GM19452 (cell line): ENCODE measurements around the gene CYP19A1.
A peak's percentile ranks its signal among the peaks of the same experiment; 100 is the strongest.

Source experiments
- ATAC-seq: cut with Tn5 transposase; IDR thresholded peaks from one replicate; pipeline ENCODE4 v1.9.1; 2021; ENCODE audit not compliant: unreplicated experiment

CYP19A1 gene

DNA sequence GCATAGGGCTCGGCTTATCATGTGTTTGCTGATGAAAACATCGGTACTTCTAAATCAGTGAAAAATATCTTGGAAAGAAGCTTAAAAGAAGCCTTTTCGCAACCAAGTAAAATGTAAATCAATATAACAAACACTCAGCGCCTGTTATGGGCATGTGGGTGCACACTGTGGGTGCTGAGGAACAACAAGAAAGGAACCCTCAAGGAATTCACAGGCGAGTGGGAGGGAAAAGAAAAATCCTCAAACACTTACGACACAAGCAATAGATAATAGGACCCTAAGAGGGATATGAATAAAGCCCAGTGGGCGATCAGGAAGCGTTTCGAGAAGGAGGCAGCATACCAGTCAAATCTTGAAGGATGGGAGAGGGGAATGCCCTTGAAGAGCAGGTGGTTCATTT is 25.0 kb upstream of the CYP19A1 start:
- no peak for ATAC-seq

DNA sequence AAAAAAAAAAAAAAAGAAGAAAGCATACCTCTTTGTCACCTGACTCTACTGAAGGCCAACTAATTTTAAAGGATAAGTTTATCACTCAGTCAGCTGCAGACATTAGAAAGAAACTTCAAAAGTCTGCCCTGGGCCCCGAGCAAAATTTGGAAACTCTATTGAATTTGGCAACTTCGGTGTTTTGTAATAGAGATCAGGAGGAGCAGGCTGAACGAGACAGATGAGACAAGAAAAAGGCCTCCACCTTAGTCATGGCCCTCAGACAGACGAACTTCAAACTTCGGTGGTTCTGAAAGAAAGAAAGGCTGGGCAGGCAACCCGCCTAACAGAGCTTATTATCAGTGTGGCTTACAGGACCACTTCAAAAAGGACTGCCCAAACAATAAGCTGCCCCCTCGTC is 21.6 kb upstream of the CYP19A1 start:
- ATAC-seq, result no peak

DNA sequence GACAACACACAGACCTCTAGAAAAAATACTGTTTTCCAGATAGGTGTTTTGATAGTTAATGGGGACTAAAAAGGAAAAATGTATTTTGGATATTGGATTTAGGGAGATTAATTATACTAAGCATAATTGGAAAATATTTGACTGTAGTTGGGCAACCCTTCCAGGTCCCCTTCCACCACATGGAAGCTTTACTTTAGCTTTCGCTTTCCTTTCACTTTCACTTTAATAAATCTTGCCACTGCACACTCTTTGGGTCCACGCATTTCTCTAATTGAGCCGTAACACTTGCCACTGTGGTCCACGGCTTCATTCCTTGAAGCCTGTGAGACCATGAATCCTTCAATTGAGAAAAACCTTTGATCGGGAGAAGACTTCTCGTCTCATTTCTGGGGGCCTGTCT is 18.6 kb upstream of the CYP19A1 start:
- no peak for ATAC-seq

DNA sequence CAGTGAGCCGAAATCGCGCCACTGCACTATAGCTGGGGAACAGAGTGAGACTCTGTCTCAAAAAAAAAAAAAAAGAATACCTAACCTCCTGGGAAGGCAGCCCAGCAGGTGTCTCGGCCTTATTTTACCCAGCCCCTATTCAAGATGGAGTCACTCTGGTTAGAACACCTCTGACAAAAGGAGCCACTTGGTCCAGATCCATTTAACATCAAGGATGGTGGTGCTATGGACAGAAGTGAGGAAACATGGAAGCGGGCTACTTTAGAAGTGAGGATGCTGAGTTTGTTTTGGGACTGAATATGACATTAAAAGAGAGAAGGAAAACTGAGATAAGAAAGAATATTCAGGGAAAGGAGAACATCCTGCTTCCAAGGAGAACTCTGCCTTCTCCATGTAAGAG is 17.8 kb upstream of the CYP19A1 start:
- no peak for ATAC-seq

DNA sequence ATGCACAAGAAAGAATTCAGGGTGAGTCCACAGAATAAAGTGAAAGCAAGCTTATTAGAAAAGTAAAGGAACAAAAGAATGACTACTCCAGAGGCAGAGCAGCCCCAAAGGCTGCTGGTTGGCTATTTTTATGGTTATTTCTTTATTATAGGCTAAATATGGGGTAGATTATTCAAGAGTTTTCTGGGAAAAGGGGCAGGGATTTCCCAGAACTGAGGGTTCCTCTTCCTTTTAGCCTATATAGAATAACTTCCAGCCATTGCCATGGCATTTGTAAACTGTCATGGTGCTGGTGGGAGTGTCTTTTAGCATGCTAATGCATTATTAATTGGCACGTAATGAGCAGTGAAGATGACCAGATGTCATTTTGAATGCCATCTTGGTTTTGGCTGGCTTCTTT is 16.7 kb upstream of the CYP19A1 start:
- no peak for ATAC-seq

DNA sequence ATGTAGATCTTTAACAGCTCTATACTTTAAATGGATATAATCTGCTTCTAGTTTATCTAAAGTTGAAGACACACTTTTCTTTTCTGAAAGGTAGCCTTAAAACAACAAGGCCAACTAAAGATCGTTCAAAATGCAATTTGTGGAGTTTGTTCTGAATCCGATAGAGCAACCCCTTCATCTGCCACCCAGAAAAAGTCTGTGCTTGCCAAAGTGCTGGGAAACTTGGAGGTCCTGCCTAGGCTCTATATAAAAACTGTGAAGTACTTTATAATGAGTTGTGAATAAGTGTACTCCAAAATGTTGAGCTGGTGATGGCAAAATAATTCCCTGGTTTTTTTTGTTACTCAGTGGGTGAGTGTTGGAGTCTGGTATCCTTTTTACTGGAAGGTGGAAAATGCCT is 15.6 kb upstream of the CYP19A1 start:
- no peak for ATAC-seq

DNA sequence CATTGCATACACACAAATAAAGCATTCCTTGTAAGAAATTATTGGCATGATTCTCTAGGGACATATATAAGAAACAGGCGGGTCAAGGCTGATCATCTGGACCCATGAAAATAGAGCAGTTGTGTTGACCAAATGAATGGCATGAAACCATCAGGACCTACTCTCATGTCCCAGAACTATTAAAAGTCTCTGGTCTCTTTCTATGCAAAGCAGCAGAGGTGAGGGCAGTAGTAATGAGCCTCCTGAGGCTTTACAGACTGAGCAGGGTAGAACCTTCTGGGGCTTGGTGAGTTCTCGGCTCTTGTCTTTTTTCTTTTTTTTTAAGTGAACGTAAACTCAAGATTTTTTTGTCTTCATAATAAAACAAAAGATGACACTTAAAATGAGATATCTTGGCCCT is 12.3 kb upstream of the CYP19A1 start:
- ATAC-seq, result no peak

DNA sequence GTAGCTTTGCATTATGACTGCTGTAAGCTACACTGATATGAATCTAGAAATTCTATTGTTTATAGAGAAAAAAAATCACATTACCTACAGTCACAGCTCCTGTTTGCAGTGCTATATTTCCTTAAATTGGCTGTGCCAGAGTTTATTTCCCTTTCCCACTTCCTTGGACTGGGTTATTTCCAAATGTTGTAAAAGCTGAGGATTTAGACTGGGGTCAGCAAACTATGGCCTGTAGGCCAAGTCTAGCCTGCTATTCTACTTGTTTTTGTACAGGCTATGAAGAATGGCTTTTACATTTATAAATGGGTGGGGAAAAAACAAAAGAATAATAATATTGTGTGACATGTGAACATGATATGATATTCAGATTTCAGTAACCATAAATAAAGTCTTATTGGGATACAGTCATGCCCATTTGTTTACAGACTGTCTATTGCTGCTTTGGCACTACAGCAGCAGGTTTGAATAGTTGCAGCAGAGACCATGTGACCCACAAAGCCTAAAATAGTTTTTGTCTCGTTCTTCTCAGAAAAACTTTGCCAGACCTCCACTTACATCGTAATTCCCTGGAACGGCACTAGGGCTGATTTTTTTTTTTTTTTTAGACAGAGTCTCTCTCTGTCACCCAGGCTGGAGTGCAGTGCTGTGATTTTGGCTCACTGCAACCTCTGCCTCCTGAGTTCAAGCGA is 10.9 kb upstream of the CYP19A1 start:
- no peak for ATAC-seq

DNA sequence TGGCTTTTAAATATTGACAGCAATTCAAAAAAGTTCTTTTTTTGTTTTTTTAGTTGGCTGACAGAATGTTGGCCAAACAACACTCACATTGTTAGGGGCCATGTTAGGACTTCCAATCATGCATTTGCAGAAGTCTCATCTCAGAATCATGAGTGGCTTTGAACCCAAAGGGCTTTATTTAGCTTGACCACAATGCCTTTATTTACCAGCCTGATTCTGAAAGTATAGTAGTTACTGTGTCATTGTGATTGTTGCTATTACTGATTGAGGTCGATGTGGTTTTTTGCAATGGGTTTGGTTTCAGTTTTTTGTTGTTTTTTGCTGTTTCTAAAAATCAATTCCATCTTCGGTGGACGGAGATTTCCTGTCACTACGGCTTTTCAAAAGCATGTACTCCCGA is 10.3 kb upstream of the CYP19A1 start:
- peak; percentile 97 for ATAC-seq

DNA sequence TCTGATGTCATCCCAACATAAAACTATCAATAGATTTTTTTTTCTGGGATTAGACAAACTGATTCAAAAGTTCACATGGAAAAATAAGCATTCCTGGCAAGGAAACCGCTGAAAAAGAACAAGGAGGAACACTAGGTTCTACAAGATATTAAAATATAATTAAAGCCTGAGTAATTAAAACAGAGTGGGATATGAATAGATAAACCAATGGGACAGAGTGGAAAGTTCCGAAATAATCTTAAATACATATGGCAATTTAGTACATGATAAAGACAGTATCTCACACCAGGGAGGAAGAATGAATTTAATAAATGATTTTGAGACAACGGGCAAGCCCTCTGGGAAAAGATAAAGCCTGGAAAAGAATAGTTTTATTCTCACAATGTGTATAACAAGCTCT is 7.7 kb upstream of the CYP19A1 start:
- ATAC-seq, result no peak

DNA sequence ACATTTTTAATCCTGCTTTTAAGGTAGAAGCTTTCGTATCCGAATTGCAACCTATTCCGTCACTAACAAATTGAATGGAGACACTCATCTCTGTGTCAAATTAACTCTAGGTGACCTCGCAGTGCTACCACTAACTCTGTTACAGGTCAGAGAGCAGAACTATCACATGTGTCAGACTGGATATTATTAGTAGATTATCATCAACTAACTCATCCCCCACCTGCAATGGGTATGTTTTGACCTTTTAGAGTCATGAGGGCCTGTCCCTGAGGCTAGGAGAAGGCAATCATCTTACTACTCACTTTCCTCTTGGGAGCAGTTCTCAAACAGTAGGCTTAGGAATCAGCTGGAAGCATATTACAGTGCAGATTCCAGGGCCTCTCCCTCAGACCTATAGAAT is 5.1 kb upstream of the CYP19A1 start:
- no peak for ATAC-seq

DNA sequence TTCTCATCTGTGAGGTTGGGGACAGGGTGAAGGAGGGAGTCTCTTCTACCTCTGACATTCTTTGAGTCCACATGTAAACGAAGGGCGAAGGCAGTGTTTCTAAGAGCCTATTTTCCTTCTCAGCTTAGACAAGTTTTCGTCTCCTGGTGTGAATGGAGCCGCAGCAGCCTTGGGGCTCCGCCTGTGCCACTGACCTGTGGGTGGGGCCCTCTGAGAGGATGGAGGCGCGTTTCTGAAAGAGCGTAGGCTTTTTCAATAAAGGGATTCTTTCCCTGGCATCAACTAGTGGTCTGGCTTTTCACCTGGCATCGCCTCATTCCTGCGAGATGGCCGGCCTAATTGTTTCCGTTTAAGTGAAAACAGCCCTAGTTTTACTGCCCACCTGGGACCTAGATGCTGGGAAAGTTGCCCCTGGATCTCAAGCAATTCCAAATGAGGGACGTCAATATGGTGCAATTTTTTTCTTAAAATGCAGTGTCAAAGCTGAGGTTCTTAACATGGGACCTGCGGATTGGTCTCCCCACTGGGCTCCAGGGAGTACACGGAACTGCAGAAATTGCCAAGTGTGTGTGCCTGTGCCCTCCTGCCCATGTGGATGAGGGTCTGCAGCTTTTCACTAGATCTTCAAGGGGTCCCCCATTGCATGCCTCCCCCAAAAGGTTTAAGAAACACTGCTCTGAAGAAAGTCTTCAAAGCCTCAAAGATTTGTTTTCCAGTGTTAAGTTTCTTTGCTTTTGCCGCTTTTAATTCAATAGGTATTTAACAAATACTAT is 4.0 kb upstream of the CYP19A1 start:
- ATAC-seq, result no peak

DNA sequence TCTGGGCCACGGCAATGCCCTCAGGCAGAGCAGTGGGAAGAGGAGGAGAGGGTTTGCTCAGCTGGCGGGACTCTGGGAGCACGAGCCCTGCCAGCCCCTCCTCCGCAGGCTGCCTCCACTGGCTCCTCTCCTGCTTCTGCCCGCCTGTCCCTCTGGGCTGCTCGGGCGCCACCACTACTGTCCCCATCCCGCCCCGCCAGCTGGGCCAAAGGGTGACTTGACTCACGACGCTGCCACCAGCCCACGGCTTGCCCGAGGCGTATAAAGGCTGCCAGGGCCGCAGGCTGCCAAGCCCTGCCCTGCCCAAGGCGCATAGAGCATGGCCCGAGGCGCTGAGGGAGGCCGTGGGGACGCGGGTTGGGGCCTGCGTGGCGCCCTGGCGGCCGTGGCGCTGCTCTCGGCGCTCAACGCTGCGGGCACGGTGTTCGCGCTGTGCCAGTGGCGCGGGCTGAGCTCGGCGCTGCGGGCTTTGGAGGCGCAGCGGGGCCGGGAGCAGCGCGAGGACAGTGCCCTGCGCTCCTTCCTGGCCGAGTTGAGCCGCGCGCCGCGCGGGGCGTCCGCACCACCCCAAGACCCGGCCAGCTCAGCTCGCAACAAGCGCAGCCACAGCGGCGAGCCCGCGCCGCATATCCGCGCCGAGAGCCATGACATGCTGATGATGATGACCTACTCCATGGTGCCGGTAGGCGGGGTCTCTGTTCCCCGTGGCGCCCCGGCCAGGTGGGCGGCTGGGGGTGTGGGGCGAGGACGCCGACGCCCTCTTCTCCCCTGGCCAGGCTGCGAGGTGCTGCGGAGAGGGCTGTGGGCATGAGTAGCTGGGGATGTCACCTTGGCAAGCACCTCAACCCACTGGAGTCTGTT is 3.2 kb upstream of the CYP19A1 start, which contains the start of gene GLDN:
Gene GLDN (plus strand): TSS at position 290 of the 861 bp plus-strand sequence. CDS start 30 bp downstream, at position 320.
- ATAC-seq, result no peak

DNA sequence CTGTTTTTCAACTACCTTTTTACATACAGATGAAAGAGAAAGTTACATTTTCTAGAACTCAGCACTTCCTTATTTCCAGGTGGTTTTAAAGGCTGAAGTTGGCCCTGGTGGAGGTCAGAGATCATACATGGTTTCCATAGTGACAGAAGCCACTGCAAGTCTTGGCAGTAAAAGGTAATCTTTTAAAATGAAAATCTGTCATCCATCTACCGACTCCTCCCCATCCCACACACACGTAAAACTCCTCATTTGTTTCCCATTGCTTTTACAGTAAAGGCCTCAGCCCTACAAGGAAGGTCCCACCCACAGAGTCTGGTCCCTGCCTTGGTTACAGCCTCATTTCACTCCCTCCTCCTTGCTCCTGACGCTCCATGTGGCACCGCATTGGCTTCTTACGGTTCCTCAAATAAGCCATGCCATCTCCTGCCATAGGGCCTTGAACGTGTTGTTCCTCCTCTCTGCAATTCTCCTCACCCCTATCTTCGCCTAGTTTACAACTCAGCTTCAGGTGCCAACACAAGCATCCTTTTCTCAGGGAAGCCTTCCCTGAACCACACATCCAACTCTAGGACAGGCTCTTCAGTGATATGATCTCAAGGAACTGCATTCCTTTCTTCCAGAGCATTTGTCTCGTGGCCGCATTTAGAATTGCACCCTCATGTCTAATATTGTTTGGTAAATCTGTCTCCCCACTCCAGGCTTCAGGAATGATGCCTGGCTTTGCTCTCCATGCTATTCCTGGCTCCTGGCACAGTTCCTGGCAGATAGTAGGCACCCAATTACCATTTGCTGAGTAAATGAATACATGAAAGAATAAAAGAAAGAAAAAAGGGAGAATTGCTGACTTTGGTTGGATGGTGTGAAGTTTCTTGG is 2.6 kb downstream of the CYP19A1 start:
- ATAC-seq, result peak; percentile 77

DNA sequence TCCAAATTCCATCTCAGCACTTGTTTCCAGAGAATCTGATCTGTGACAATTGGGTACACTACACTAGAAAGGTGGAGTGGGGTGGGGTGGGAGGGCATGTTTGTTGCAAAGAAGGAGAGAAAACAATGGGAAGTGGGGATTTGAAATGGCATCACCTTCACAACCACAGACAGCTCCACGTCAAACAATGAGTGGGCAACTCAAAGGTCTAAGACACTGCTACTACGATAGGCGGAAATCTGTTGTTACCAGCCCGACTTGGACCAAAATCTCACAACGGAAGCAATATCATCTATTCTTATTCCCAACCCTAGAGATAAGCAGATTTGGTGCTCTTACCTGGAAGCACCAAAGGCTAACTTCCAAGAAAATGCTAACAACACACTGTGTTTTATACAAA is 3.3 kb downstream of the CYP19A1 start:
- ATAC-seq, result no peak

DNA sequence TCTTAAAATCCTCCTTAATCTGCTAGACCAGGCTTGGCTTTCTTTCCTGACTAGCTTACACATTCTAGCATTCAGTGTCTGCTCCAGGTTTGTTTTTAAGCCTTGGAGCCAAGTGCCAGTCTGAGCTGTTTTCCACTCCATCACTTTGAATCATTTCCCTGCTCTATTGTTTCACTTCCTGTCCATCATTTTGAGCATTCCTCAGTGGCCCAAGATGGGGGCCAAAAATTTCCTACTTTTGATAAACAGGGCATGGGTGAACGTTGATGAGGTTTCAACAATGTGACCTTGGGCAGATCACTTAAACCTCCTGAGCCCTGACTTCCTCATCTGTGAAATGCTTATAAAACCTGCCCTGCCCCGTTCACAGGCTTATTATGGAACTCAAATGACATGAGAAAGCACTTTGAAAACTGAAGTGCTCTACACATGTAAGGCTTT is 4.4 kb downstream of the CYP19A1 start:
- ATAC-seq, result no peak

DNA sequence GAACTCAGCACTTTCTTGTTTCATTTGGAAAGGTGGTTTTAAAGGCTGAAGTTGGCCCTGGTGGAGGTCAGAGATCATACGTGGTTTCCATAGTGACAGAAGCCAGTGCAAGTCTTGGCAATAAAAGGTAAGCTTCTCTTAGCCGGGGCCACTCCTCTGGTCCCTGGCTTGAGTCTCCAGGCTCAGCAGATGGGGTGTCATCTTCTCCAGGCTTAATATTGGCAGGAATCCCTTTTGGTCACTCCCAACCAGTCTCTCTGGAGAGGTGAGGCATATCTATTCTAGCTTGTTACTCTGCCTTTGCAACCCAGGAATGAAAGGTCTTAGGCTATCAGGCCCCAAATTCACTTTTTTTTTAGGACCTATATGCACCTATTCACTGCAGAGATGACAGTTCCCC is 4.8 kb downstream of the CYP19A1 start:
- no peak for ATAC-seq

DNA sequence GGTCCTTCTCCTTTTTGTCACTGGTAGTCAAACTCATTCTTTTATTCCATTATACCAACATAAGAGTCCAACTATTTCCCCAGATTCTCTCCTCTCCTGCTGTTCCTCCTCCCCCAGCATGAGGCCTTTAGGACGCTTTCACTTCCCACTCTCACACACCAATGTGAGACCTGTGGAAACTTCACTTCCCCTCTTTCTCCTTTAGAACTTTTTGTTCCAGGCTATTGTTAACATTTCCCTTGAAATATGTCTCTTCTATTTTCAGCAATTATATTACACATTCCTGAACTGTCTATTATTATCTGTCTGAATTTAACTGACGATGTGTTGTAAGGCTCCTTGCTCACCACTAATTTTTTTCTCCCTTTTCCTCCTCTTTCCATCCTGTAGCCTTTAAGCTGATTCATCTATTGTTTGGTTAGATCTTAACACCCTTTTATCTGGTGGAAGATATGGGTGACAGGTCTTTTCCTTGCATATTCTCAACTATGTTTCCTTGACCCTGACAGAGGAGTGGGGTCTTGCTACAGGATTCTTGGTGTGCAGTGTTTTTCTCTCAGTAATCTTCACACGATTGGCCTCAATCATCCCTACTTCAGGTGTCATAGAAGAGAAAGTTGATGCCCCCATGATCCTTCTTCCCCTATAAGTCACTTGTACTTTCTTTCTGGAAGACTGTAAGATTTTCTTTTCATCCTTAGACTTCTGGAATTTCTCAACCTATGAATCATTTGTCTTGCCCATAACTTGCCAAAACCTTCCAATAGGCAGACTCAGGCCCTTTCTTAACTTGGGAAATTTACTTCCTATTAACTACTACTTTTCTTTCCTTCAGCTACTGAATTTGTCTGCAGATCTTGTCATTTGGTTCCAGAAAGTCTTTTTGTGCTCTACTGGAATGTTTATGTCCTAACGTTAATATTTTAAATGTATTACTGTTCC is 5.9 kb downstream of the CYP19A1 start:
- no peak for ATAC-seq

DNA sequence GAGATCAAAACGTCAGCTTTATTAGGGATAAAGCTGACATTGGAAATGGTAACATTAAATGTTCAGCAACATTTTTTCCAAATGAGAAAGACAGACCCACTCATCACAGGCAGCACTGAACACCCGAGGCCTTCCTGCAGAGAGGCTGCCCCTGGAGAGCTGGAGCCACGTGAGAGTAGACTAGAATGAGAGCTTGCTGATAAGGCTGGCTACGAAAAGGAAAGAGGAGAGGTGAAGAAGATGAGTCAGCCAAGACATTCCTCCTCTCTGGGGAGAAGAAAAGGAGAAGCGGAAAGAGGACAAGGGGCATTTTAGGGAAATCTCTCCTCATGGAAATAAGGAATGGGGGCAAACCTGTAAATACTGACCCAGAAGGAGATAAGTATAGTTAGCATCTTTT is 7.3 kb downstream of the CYP19A1 start:
- ATAC-seq, result no peak

DNA sequence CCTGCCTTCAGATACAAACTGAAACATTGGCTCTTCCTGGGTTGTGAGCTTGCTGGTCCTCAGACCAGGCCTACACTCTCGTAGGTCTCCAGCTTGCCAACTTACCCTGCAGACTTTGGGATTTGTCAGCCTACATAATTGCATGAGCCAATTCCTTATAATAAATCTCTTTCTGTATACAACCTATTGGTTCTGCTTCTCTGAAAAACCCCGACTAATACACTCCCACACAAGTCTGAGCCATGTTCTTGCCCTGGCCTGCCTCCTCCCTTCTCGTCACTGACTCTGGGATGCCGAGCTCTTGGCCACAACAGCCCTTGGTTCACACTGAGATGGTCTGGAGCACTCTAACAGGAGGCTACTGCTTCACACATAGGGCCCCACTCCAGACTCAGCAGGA is 9.5 kb downstream of the CYP19A1 start:
- ATAC-seq, result no peak
